Thyroid gland (tissue), 4 donors: ENCODE results near the gene CBLC.

ENCODE experiments used
- CTCF ChIP-seq, 6 experiments: fragments of 200-600 bp in 3 of 6; fragments of 450-650 bp in 3 of 6; sonication (generic) in 3 of 6; IDR thresholded peaks; one replicate each; pipeline ENCODE4 v1.5.1; 2016 to 2019; ENCODE audit warnings: antibody characterized with exemption in 6 of 6, mild to moderate bottlenecking in 2 of 6, inconsistent platforms in 1 of 6, moderate library complexity in 1 of 6
- POLR2A ChIP-seq, 2 donors: fragments of 450-650 bp; IDR thresholded peaks; one replicate each; pipeline ENCODE4 v1.6.1; 2017; ENCODE audit warnings: antibody characterized with exemption in 2 of 2, mild to moderate bottlenecking in 2 of 2, moderate library complexity in 1 of 2

GRCh38 chr19:44811122-44811419 lies 33.4 kb downstream of the CBLC start:
- TF ChIP-seq CTCF (IDR thresholded peaks at IDR 0.05) (no peak), POLR2A (IDR thresholded peaks at IDR 0.05) (no peak)
